Right forelimb (tissue), 1 donor: ENCODE data around the gene RUNX3.

Source experiments
- DNase-seq: peaks from one replicate; pipeline ENCODE4 v3.0.0-alpha.2; 2018

RUNX3 gene

GRCh38 chr1:24860841-24861240 is 69.2 kb downstream of the RUNX3 start:
- DNase-seq: no peak

- DNase-seq: no peak
These were observed 70.7 kb downstream of the RUNX3 start for GRCh38 chr1:24859063-24860010.

GRCh38 chr1:24858277-24858676 is 71.8 kb downstream of the RUNX3 start:
- DNase-seq: no peak

GRCh38 chr1:24857507-24858133 is 72.5 kb downstream of the RUNX3 start:
- no peak for DNase-seq

GRCh38 chr1:24856787-24857506 is 73.1 kb downstream of the RUNX3 start:
- no peak for DNase-seq

GRCh38 chr1:24855474-24855873 is 74.6 kb downstream of the RUNX3 start:
- no peak for DNase-seq

GRCh38 chr1:24853649-24854048 is 76.4 kb downstream of the RUNX3 start:
- no peak for DNase-seq

GRCh38 chr1:24850328-24850920 is 79.7 kb downstream of the RUNX3 start:
- DNase-seq: no peak

- no peak for DNase-seq
These were observed 80.3 kb downstream of the RUNX3 start for GRCh38 chr1:24849672-24850295.
